Dermis microvascular lymphatic vessel endothelial cell (primary cell): ENCODE results near the gene HES2. TPM values are rescaled to one million over a fixed set of nuclear protein-coding genes. Genes with fewer than 3 reads are reported as not detected.
A peak's percentile ranks its signal among the peaks of the same experiment; 100 is the strongest.
"Not testable (repeated sequence)": the region's sequence is repeated elsewhere in the genome, so short reads cannot be mapped to it uniquely, and the experiment has no call there.

Experiments used
- DNase-seq, 2 donors: peaks; one replicate each; pipeline versions ENCODE4 v3.0.0 to v3.0.0-alpha.2; 2010; ENCODE audit warnings: low read depth in 2 of 2
- total RNA-seq: library from RNA; depleted of rRNA; stranded (reverse); fragments of >200 nt; gene quantifications from 2 replicates; pipeline ENCODE4 v1.2.1, GENCODE V29; 2014

Gene HES2
- total RNA-seq, 1 donor from 2014 or later, result 17.6 TPM

GRCh38 chr1:6437012-6437700 is 17.4 kb upstream of the HES2 start:
- not testable (repeated sequence) for DNase-seq

GRCh38 chr1:6436277-6436676 is 16.6 kb upstream of the HES2 start:
- DNase-seq, result not testable (repeated sequence)

DNA sequence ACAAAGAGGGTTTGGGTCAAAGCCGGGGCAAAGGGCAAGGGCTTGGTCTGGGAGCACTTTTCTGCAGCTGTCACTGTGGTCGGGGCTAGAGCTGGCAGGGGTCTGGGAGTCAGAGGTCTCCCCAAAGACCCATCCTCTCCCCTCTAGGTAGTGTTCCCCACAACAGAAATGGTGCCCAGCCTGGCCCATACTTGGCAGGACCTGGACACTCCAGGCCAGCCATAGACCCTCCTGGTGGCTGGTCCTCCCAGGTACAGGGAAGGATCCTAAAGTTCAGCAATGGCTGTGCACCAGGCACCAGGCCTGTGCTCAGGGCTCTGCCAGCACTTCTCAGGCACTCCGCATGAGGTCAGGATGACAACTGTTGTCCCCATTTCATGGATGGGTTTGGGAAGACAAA is 15.8 kb upstream of the HES2 start:
- no peak for DNase-seq

DNA sequence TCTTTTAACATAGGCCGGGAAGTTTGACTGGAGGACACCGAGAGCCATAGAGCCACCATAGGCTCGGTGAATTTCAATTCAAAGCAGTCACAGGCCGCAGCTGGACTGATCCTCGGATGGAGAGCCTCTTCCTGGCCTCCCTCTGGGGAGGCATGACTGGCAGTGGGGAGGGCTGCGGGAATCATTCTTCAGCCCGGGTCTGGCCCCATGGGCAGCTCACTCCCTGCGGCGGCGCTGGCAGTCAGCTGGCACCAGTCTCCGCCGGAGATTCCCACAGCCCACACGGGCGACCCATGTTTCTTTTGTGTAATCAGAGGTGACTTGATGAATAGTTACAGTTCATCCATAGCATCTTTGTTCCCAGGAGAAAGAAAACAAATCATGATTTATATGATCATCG is 15.4 kb upstream of the HES2 start:
- DNase-seq, result no peak

- DNase-seq, result no peak
Observed at GRCh38 chr1:6434186-6434585, 14.5 kb upstream of the HES2 start.

GRCh38 chr1:6431645-6432579 is 12.2 kb upstream of the HES2 start:
- not testable (repeated sequence) for DNase-seq

DNA sequence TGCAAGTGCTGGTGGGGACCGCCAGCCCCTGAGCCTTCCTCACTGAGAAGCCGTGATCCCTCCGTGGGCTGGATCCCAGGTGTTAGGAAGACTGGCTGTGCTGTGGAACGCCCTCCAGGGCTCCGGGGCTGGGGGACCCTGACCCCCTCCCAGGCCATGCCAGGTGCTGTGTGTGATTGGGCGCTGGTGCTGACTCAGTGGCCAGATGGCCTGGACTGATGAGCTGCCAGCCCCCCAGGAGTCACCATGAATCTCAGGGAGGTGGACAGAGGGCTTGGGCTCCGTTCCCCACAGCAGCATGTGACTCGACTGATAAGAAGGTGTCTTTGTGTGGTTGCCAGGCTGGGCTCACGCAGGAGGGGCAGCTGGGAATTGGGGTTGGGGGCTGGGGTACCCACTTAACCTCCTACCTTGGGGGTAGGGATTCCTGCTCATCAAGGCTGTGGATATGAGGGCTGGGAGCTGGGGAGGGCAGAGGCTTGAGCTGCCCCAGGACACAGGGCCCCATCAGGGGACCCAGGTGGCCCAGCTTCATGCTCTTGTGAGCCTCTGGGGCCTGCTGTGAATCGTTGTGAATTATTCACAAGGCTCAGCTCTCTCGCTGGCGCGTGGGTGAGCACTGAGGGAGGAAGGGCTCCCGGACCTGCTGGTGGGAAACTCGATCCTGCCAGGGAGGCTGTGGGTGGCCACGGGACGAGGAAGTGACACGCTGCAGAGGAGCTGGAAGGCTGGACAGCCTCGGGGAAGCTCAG is 10.1 kb upstream of the HES2 start:
- DNase-seq, result not testable (repeated sequence)

DNA sequence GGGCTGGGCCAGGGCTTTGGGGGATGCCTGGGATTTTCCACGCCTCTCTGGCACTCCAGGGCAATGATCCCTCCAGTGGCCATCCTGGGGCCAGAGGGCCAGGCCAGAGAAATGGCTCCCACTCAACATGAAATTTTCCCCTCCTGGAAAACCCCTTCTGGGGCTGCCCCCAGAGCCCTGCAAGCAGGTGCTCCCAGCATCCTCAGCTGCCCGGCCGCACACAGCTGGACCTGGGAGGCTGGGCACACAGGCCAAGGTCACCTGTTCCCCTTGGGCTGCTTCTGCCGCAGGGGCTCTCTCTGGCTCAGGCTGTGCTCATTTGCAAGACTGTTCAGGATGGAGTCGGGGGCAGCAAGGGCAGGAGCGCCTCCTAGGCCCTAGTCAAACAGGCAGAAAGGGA is 8.7 kb upstream of the HES2 start:
- DNase-seq, result not testable (repeated sequence)

DNA sequence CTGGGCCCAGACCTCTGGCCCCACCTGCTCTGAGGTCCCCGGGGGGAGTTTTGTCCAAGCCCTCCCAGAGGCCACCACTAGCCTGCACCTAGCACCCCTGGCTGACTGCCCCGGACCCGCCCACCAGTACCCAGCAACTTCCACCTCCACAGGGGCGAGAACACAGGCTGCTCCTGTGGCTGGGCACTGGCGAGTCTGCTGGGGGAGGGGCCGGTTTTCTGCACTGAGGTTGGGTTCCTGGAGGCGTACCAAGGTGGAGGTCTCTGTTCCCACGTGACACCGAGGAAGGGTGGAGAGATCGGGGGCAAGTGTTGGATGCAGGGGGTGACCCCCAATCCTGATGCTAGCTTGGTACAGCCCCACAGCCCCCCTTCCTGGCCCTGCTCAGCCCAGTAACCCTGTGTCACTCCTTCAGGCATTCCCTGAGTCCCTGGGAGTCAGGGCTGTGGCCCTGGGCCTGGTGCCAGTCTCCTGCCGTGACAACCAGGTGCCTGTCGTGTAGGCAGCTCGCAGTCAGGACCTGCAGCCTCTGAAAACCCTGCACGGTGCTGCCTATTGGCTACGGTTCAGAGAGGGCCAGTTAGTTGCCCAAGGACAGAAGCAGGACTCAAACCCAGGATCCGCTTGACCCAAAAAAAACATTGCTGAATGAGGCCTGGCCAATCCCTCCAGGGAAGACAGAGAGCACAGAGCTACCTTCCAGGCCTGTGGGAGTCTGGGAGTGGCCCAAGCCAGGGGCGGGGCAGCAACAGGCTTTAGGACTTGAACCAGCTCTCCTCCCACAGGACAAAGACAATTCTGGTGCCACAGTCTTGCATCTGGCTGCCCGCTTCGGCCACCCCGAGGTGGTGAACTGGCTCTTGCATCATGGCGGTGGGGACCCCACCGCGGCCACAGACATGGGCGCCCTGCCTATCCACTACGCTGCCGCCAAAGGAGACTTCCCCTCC is 8.0 kb upstream of the HES2 start:
- no peak for DNase-seq

DNA sequence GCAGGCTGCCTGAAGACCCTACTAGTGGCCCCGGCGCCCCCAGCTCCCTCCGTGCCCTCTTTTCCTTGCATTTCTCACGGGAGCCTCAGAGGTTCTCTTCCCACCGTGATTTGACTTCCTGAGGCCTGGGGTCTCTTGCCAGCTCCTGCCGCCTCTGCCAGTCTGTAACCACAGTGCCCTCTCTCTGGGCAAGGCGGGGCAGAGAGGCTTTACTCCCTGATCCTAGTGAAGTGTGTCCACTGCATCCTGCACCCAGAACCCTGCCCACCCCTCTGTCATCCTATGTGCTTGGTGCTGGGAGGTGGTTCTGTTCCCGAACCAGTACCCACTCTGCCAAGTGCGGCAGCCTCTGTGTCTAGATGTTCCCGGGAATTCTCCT is 7.2 kb upstream of the HES2 start:
- DNase-seq, result no peak

DNA sequence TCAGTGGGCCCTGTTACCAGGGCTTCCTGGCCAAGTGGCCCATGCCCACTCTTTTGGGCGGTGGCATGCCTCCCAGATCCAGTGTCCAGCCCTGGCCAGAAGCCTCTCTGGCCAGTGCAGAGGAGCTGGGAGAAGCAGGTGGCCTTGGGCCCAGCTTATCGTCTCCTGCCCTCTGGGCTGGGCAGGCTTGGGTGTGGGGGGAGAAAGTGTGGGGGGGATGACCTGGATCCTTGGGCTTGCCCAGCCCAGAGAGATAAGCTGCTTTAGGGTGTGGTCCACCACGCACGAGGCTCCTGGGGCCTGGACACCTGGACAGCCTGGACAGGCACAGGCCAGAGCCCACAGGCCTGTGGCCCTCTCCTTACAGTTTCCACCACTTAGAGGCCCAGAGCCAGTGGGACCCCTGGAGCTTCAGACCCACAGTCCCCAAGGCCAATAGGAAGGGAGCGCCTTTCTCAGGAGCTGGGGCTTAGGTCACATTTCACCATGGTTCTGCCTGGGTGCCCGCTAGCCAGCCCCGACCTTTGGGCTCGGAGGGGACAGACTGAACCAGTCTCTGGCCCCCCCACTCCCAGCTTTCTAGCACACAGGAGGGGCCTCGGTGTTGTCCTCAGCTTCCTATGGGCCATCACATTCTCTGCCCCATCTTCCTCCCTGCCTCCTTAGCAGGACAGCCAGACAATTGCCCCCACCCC is 6.7 kb upstream of the HES2 start:
- no peak for DNase-seq

GRCh38 chr1:6425658-6426057 is 5.9 kb upstream of the HES2 start:
- no peak for DNase-seq

- DNase-seq, result peak in 1 of 2 donors; percentile 41
Observed at GRCh38 chr1:6424619-6425593, 5.2 kb upstream of the HES2 start, which contains the start of gene ESPN. Gene ESPN, plus strand, starts transcription at chr1:6424776. Its CDS starts 180 bp downstream, at chr1:6424956.

GRCh38 chr1:6424000-6424565 is 4.4 kb upstream of the HES2 start:
- no peak for DNase-seq

DNA sequence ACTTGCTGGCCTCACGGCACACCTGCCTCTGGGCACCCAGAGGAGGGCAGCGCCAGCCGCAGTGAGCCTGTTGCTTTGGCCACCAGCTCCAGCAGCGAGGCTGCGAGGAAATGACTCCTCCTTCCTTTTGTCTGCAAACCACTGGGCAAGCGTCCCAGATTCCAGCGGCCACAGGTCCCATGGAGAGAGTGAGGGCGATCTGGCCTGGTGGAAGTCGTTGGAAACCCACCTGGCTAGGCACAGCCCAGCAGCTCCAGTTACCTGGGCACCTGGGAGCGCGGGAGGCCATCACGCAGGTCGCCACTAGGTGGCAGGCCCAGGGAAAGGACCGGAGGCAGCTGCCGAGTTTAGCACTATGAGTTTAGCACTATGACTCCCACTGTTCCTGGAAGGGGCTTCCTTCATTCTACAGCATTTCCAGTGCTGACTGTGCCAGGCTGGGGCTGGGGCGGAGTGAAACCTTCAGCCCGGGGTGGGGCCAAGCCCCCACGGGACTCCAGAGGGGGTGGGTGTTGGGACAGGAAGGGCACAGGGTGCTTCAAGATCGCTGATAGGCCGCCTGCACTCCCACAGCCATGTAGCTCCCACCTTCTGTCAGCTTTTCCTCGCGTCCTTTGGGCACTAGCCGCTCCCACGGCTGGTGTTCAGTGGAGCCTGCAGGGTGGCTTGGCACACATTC is 3.7 kb upstream of the HES2 start:
- DNase-seq, result peak; percentile 81 to 88

GRCh38 chr1:6421266-6421665 is 1.5 kb upstream of the HES2 start:
- no peak for DNase-seq

DNA sequence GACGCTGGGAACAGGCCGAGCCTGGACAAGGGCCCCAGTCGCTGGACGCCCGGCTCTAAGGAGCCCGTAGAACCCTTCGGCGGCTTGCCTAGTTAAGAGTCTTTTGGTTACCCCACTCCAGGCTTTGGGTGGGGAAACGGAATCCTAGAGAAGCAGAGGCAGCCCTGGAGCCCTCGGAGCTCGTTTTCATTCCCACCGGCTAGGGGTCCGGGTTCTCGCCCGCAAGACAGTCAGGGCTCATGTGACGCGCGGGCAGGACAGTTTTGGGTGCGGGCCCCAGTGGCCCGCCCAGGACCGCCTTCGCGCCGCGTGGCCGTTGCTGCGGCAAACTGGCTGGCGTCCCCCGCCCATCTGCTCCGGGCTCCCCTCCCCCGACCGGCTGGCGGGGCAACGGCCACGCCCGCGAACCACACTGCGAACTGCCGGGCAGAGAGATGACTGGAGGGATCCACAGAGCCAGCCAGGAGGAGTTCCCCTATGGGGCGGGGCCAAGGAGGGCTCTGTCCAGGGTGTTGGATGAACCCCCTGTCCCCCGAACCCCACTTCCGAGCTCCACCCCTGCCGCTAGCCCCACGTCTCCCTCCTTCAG is 829 bp upstream of the HES2 start:
- DNase-seq, result peak in 1 of 2 donors; percentile 19

DNA sequence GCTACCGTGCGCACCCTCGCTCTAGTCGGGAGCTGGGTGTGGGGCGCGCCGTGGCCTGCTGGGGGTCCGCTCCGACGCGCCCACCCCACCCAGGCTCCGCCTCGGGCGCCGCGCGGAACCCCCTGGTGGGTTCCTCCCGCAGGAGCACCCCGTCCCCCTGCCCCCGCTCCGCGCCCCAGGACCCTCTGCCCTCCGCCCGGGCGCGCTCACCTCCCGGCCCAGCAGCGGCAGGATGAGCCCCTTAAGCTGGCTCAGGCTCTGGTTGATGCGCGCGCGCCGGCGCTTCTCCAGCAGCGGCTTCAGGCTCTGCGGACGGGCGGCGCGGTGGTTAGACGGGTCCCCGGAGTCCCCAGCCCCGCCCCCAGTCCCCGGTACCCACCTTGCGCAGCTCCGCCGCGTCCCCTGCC is 319 bp downstream of the HES2 start:
- DNase-seq, result peak in 1 of 2 donors; percentile 40
